Cardiac muscle cell (in vitro differentiated cells and primary cell): ENCODE measurements around the gene AOPEP. TPM values are rescaled to one million over a fixed set of nuclear protein-coding genes. Genes with fewer than 3 reads are reported as not detected.

Experiments used
- DNase-seq, 2 donors: peaks; one replicate each; pipeline versions ENCODE4 v3.0.0 to v3.0.0-alpha.2; 2010 to 2017; ENCODE audit warnings: low read depth in 1 of 2, low spot score in 1 of 2
- H3K27ac ChIP-seq: fragments of 200-600 bp; sonication (generic); 2 replicates; pipeline ENCODE4 v1.5.1; 2016
- H3K27me3 ChIP-seq: fragments of 200-600 bp; sonication (generic); 2 replicates; pipeline ENCODE4 v1.6.0; 2016; ENCODE audit warnings: control low read depth
- H3K36me3 ChIP-seq: fragments of 200-600 bp; sonication (generic); 2 replicates; pipeline ENCODE4 v1.5.1; 2016; ENCODE audit warnings: control low read depth
- H3K4me1 ChIP-seq: fragments of 200-600 bp; sonication (generic); 2 replicates; pipeline ENCODE4 v1.8.1; 2017; ENCODE audit warnings: low read depth, mild to moderate bottlenecking, mixed run types
- H3K4me3 ChIP-seq: fragments of 200-600 bp; sonication (generic); 2 replicates; pipeline ENCODE4 v1.5.1; 2016; ENCODE audit warnings: mild to moderate bottlenecking
- H3K9me3 ChIP-seq: fragments of 200-600 bp; sonication (generic); 2 replicates; pipeline ENCODE4 v1.5.1; 2017; ENCODE audit warnings: low read depth, mild to moderate bottlenecking, control low read depth
- polyA plus RNA-seq: library from polyadenylated mRNA; unstranded; fragments of >200 nt; fragmentation: Nextera tagmentation; extraction: Ambion mirVana; gene quantifications from 2 replicates; pipeline ENCODE4 v1.2.1, GENCODE V29; 2016
- total RNA-seq: library from RNA; depleted of rRNA; stranded (reverse); fragments of >200 nt; gene quantifications from 2 replicates; pipeline ENCODE4 v1.2.3, GENCODE V29; 2016
- TF ChIP-seq, protein P1 (sequence below): IDR thresholded peaks from 2 replicates; pipeline ENCODE4 v1.5.1; 2012; ENCODE audit warnings: low read depth, mild to moderate bottlenecking, low read length

AOPEP gene
- total and polyA plus RNA-seq, 2 experiments from 2014 or later = 46.8 to 88.7 TPM

DNA sequence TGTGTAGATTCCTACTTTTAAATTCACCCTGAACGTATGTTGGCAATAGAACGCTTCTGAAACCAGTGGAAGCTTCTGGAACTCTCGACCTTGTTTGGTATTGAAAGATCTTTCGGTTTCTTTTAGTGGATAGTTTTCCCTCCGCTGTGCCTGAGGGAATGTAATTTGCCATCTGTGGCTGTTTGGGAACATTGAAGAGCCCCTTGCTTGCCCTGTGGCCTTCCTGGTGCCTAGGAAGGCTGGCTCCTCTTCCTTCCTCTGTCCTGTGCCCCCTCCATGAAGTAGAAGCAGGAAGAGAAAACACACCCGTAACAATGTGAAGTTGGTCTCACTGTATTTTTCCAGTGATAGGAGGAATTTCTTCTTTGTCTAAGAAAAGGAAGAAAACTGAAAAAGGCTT, 274.3 kb downstream of the AOPEP start:
- H3K36me3 ChIP-seq = no peaks in the 10 kb centered on the region
- peaks cover 17% of the 10 kb centered on the region for H3K4me1 ChIP-seq
- H3K27me3 ChIP-seq = peaks cover 7% of the 10 kb centered on the region
- DNase-seq = no peak
- H3K27ac ChIP-seq = no peak overlapping the region
- TF ChIP-seq, protein P1, sequence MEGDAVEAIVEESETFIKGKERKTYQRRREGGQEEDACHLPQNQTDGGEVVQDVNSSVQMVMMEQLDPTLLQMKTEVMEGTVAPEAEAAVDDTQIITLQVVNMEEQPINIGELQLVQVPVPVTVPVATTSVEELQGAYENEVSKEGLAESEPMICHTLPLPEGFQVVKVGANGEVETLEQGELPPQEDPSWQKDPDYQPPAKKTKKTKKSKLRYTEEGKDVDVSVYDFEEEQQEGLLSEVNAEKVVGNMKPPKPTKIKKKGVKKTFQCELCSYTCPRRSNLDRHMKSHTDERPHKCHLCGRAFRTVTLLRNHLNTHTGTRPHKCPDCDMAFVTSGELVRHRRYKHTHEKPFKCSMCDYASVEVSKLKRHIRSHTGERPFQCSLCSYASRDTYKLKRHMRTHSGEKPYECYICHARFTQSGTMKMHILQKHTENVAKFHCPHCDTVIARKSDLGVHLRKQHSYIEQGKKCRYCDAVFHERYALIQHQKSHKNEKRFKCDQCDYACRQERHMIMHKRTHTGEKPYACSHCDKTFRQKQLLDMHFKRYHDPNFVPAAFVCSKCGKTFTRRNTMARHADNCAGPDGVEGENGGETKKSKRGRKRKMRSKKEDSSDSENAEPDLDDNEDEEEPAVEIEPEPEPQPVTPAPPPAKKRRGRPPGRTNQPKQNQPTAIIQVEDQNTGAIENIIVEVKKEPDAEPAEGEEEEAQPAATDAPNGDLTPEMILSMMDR = no peak
- H3K4me3 ChIP-seq = no peak overlapping the region
- no peaks in the 10 kb centered on the region for H3K9me3 ChIP-seq

DNA sequence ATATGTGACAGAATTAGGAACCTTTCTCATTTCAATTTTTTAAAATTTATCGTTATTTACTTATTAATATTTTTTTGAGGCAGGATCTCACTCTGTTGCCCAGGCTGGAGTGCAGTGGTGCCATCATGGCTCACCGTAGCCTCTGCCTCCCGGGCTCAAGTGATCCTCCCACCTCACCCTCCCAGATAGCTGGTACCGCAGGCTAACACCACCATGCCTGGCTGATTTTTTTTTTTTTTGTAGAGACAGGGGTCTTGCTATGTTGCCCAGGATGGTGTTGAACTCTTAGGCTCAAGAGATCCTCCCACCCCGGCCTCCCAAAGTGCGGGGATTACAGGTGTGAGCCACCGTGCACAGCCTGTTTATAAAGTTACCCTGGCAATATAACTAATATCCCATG, 275.2 kb downstream of the AOPEP start:
- Histone ChIP-seq H3K4me1 (peaks cover 18% of the 10 kb centered on the region), H3K27ac (no peak overlapping the region), H3K36me3 (no peaks in the 10 kb centered on the region), H3K9me3 (no peaks in the 10 kb centered on the region), H3K27me3 (peaks cover 7% of the 10 kb centered on the region), H3K4me3 (no peak overlapping the region)
- DNase-seq = no peak
- TF ChIP-seq, protein P1 = no peak

DNA sequence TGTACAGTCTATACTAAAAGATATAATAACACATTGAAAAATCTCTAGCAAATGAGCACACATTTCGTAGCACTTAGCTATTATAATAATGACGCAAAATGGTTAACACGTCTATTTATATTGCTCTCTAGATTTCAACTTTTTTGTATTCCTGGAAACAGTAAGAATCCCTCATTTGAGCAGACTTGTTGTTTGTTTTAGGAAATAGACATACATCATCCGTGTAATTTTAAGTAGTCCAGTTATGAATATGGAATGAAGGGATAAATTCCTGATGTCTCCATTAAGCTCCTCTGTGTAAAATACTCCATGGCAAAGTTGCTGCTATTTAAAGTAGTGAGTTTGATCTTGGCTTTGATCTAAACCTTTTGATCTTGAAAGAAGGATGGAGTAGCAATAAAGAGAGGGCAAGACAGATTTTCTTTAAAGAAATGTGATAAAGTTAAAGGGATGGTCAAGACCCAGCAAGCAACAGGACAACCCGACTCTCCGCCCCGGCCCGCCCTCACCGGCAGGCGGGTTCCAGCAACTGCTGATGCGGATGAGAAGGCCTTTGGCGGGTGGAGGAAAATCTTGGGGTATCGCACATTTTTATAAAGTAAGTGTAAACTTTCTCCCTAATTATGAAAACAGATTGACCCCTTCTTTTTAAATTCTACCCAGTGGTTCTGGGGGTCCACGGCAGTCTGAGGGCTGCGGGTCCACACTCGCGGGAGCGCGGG, 277.4 kb downstream of the AOPEP start:
- TF ChIP-seq, protein P1 = peak; percentile 19
- DNase-seq = peak; percentile 55 to 61
- H3K27me3 ChIP-seq = peaks cover 7% of the 10 kb centered on the region
- H3K4me3 ChIP-seq = peak overlapping the region; percentile 60
- peaks cover 22% of the 10 kb centered on the region for H3K4me1 ChIP-seq
- peaks cover 8% of the 10 kb centered on the region for H3K36me3 ChIP-seq
- peak overlapping the region; percentile 80 for H3K27ac ChIP-seq
- no peaks in the 10 kb centered on the region for H3K9me3 ChIP-seq

DNA sequence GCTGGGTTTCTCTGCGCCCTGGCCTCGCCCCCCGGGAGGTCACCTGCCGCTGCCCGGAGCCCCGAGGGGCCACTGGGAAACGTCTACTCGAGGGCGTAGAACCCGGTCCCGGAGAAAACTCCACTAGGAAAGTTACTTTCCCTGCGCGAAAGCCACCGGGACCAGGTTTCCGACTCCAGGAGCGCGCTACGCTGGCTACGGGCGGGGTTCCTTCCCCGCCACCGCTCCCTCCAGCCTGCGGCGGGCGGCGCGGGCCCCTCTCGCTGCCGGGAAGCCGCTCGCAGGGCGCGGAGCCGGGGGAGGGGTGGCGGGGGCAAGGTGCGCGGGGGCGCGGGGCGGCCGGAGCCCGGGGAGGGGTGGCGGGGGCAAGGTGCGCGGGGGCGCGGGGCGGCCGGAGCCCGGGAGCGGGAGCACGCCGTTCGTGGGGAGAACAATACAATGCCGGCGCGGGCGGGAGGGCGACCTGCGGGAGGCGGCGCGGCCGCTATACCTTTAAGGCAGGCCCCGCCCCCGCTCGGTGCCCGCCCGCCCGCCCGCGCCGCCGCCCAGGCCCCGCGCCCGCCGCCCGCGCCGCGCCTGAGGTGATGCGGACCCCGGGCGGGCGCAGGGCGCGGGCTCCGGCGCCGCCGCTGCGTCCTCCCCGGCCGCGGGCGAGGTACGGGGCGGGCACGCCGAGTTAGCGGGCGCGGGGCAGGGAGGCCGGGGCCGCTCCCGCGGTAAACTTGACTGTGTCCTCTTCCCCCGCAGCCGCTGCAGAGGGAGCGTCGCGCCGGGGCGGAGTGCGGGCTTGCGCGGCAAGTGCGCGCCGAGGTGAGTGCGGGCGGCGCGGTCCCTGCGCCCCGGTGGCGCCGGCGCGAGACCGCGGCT, 278.1 kb downstream of the AOPEP start:
- Histone ChIP-seq H3K27ac (peak overlapping the region; percentile 80), H3K27me3 (peaks cover 7% of the 10 kb centered on the region), H3K9me3 (no peaks in the 10 kb centered on the region), H3K36me3 (peaks cover 8% of the 10 kb centered on the region), H3K4me3 (peak overlapping the region; percentile 60), H3K4me1 (peaks cover 22% of the 10 kb centered on the region)
- TF ChIP-seq, protein P1 = no peak
- DNase-seq = peak; percentile 40 to 73

DNA sequence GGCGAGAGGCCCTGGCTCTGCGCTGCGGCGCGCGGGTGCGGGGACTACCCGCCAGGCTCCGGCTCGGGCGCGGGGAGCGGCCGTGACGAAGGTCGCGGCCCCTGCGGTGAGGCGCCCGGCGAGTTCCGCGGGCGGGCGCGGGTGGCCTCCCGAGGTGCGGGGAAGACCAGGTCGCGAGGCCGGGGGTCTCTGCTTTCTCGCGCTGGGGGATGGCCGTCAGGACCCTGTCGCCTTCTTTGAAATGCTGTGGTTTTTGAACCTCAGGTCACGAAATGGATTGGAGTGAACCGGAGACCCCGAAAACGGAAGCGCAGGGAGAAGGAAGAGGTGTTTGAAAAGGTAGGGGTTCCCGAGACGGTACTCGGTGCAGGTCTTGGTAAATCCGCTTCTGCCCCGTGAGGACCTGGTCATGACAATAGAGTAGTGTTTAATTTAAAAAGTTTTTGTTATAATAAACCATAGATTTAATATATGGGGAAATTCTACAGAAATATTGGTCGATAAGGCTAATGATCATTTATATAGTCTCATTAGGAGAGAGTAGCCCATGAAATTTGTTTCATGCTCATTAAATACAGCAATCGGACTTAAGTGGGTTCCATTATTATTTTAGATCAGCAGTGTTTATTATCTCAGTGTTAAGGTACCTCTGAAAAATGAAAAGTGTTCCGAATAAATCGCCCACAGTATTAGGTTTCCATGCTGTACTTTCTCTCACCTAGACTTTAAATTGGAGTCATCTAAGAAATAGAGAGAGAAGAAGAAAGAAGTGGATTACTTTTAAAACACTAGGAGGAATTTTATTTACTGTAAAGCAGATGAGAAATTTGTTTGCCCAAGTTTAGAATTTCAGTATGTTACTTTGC, 279.0 kb downstream of the AOPEP start:
- TF ChIP-seq, protein P1 = no peak
- H3K9me3 ChIP-seq = no peaks in the 10 kb centered on the region
- peaks cover 22% of the 10 kb centered on the region for H3K4me1 ChIP-seq
- peak overlapping the region; percentile 60 for H3K4me3 ChIP-seq
- peak overlapping the region; percentile 73 for H3K27ac ChIP-seq
- no peak for DNase-seq
- peaks cover 8% of the 10 kb centered on the region for H3K36me3 ChIP-seq
- peaks cover 7% of the 10 kb centered on the region for H3K27me3 ChIP-seq
